Measurements from ENCODE around the gene CFAP161. TPM values are rescaled to one million over a fixed set of nuclear protein-coding genes. Genes with fewer than 3 reads are reported as not detected.
A peak's percentile ranks its signal among the peaks of the same experiment; 100 is the strongest.

CFAP161 gene
- polyA plus RNA-seq, 1 of the 3 experiments (the other 2 are of a cell fraction), result 0.03 TPM

GRCh38 chr15:81091889-81092558 is 42.0 kb upstream of the CFAP161 start:
- DNase-seq, result peak; percentile 23
- CTCF ChIA-PET, result interaction anchor here (1.2 to 2.8 kb wide), 5 partner anchors 15 to 183 kb away, joined by 4 to 27 read pairs (median 7); no protein-coding TSS in a partner anchor
- Histone ChIP-seq H3K9me3 (no peaks in the 10 kb centered on the region), H3K27me3 (ENCODE audit: insufficient read depth) (no peaks in the 10 kb centered on the region), H3K36me3 (replicated peaks in 1 of 2; ENCODE audit: control insufficient read depth in 1 of 2, insufficient read depth in 2 of 2, low read length in 1 of 2) (no peaks in the 10 kb centered on the region), H2AFZ (ENCODE audit: low read depth) (peak overlapping the region; percentile 80), H3K4me3 (ENCODE audit: low read depth in 2 of 2, low read length in 1 of 2) (peak overlapping the region in 1 of 2 experiments; percentile 43; a peak in 3 of 4 replicates), H3K4me2 (peak overlapping the region; percentile 61), H3K9ac (peak overlapping the region; percentile 57; the same call in 1 of the 2 replicates), H3F3A (replicated peaks; ENCODE audit: insufficient read depth) (peaks cover 13% of the 10 kb centered on the region), H3K9me2 (no peaks in the 10 kb centered on the region), H3K79me2 (ENCODE audit: insufficient read depth) (no peaks in the 10 kb centered on the region), H4K20me1 (ENCODE audit: insufficient read depth) (no peaks in the 10 kb centered on the region), H3K27ac (ENCODE audit: low read depth in 2 of 2, low read length in 1 of 2) (peak overlapping the region; percentile 74 to 90; a peak in 3 of 4 replicates), H3K4me1 (ENCODE audit: control insufficient read depth in 1 of 2, insufficient read depth in 2 of 2, low read depth in 1 of 2, low read length in 1 of 2) (peaks cover 0 to 4% of the 10 kb centered on the region in 2 experiments; a peak in 1 of 4 replicates)
- POLR2A ChIA-PET, result no interaction called here
- 43% methylated on average over 13 of the region's 13 CpGs for WGBS (ENCODE audit: low lambda C conversion rate)
- TF ChIP-seq NFIC (IDR thresholded peaks at IDR 0.05; ENCODE audit: borderline replicate concordance), result peak; percentile 67
- no peak for TF ChIP-seq FOXJ3 (CRISPR knock-in tag; IDR thresholded peaks at IDR 0.05)
- TF ChIP-seq YY1 (IDR thresholded peaks at IDR 0.05; ENCODE audit: low read depth), result no peak
- TF ChIP-seq ELF1 (IDR thresholded peaks at IDR 0.05), result peak; percentile 52; the same call in 1 of the 2 replicates
- no peak for TF ChIP-seq NRF1 (IDR thresholded peaks at IDR 0.05; ENCODE audit: low read depth, low read length)
- TF ChIP-seq FOXM1 (IDR thresholded peaks at IDR 0.05; ENCODE audit: low read depth), result no peak
- TF ChIP-seq POLR2AphosphoS5 (IDR thresholded peaks at IDR 0.05; ENCODE audit: low read depth, low read length), result peak; percentile 75; the same call in 1 of the 2 replicates
- TF ChIP-seq RAD21 (IDR thresholded peaks at IDR 0.05; ENCODE audit: low read length), result no peak
- TF ChIP-seq, protein P1, sequence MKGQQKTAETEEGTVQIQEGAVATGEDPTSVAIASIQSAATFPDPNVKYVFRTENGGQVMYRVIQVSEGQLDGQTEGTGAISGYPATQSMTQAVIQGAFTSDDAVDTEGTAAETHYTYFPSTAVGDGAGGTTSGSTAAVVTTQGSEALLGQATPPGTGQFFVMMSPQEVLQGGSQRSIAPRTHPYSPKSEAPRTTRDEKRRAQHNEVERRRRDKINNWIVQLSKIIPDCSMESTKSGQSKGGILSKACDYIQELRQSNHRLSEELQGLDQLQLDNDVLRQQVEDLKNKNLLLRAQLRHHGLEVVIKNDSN (IDR thresholded peaks at IDR 0.05; ENCODE audit: borderline replicate concordance, low read depth), result no peak
- no peak for TF ChIP-seq RFX5 (IDR thresholded peaks at IDR 0.05; ENCODE audit: low read length)
- TF ChIP-seq FOSL2 (IDR thresholded peaks at IDR 0.05; ENCODE audit: borderline replicate concordance, low read depth), result peak; percentile 92
- no peak for TF ChIP-seq MXI1 (IDR thresholded peaks at IDR 0.05; ENCODE audit: low read depth, low read length)
- TF ChIP-seq IRF3 (IDR thresholded peaks at IDR 0.05; ENCODE audit: low read depth, low read length), result no peak
- no peak for TF ChIP-seq CHD2 (IDR thresholded peaks at IDR 0.05; ENCODE audit: low read length, partially characterized antibody)
- no peak; the same call in 1 of the 2 replicates for TF ChIP-seq SIN3A (IDR thresholded peaks at IDR 0.05; ENCODE audit: borderline replicate concordance, low read depth, low read length)
- TF ChIP-seq GABPA (IDR thresholded peaks at IDR 0.05; ENCODE audit: low read depth), result no peak
- no peak for TF ChIP-seq RCOR1 (IDR thresholded peaks at IDR 0.05; ENCODE audit: low read length)
- peak; percentile 78 for TF ChIP-seq MAX (IDR thresholded peaks at IDR 0.05; ENCODE audit: low read depth)
- peak; percentile 94 for TF ChIP-seq TCF12 (IDR thresholded peaks at IDR 0.05)
- TF ChIP-seq ZBTB33 (IDR thresholded peaks at IDR 0.05; ENCODE audit: borderline replicate concordance, low read depth), result 0 out of 2 replicates have a peak, but pooled peaks have one; percentile 46
- no peak for TF ChIP-seq TEAD4 (IDR thresholded peaks at IDR 0.05; ENCODE audit: borderline replicate concordance, insufficient read depth)
- TF ChIP-seq EZH2phosphoT487 (IDR thresholded peaks at IDR 0.05; ENCODE audit: borderline replicate concordance, low read depth), result no peak
- TF ChIP-seq RXRA (IDR thresholded peaks at IDR 0.05; ENCODE audit: borderline replicate concordance, low read depth), result peak; percentile 69; the same call in 1 of the 2 replicates
- TF ChIP-seq SMC3 (IDR thresholded peaks at IDR 0.05; ENCODE audit: low read depth, low read length), result no peak
- peak; percentile 99 for TF ChIP-seq MEF2A (IDR thresholded peaks at IDR 0.05; ENCODE audit: borderline replicate concordance, low read depth)
- no peak for TF ChIP-seq CTCF (IDR thresholded peaks at IDR 0.05)
- TF ChIP-seq, protein P2, sequence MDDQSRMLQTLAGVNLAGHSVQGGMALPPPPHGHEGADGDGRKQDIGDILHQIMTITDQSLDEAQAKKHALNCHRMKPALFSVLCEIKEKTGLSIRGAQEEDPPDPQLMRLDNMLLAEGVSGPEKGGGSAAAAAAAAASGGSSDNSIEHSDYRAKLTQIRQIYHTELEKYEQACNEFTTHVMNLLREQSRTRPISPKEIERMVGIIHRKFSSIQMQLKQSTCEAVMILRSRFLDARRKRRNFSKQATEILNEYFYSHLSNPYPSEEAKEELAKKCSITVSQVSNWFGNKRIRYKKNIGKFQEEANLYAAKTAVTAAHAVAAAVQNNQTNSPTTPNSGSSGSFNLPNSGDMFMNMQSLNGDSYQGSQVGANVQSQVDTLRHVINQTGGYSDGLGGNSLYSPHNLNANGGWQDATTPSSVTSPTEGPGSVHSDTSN (IDR thresholded peaks at IDR 0.05), result peak; percentile 50; the same call in 1 of the 2 replicates
- TF ChIP-seq GATA2 (CRISPR knock-in tag; IDR thresholded peaks at IDR 0.05), result no peak

All from SK-N-SH (cell line).